Activated B cell treated with CpG ODN at 0.5 μM for 24 hours (primary cell): ENCODE results near the gene BCAS3. TPM values are rescaled to one million over a fixed set of nuclear protein-coding genes. Genes with fewer than 3 reads are reported as not detected.

ENCODE experiments used
- ATAC-seq: fragments of 200-7000 bp; cut with Tn5 transposase; one replicate; pipeline ENCODE4 v1.10.0; 2021; ENCODE audit warnings: low read depth, mild to moderate bottlenecking, moderate library complexity
- CTCF ChIA-PET: fragments of 350-600 bp; sonication (Branson Sonifier 250); formaldehyde crosslinking; loops from one replicate; lab custom pipeline; 2021; ENCODE audit warnings: antibody characterized with exemption; lab: Charles Lee
- POLR2A ChIA-PET: fragments of 350-600 bp; sonication (Branson Sonifier 250); formaldehyde crosslinking; loops from one replicate; lab custom pipeline; 2021; ENCODE audit warnings: antibody characterized with exemption; lab: Charles Lee
- DNase-seq: peaks from one replicate; pipeline ENCODE4 v3.0.0; 2022
- H3K27ac Mint-ChIP-seq: one replicate; pipeline ENCODE4 v1.8.0; 2020; ENCODE audit warnings: mixed read lengths
- H3K27me3 Mint-ChIP-seq: one replicate; pipeline ENCODE4 v1.8.0; 2021; ENCODE audit warnings: mixed read lengths
- H3K36me3 Mint-ChIP-seq: one replicate; pipeline ENCODE4 v1.8.0; 2021; ENCODE audit warnings: low read depth, mixed read lengths
- H3K4me1 Mint-ChIP-seq: one replicate; pipeline ENCODE4 v1.8.0; 2021; ENCODE audit warnings: mixed read lengths
- H3K4me3 Mint-ChIP-seq: one replicate; pipeline ENCODE4 v1.8.0; 2020; ENCODE audit warnings: mild to moderate bottlenecking, mixed read lengths
- H3K9me3 Mint-ChIP-seq: one replicate; pipeline ENCODE4 v1.8.0; 2020; ENCODE audit warnings: mixed read lengths
- intact Hi-C: fragments of 100-400 bp; cut with micrococcal nuclease; formaldehyde crosslinking; loops from one replicate; pipeline ENCODE4 v1.15.1; 2024
- total RNA-seq: library from RNA; stranded (reverse); gene quantifications from 2 replicates; pipeline ENCODE4 v1.2.3, GENCODE V29; 2022
- TF ChIP-seq, protein P1 (sequence below): fragments of 200-600 bp; IDR thresholded peaks from one replicate; pipeline ENCODE4 v1.8.0; 2022; ENCODE audit warnings: antibody characterized with exemption, mild to moderate bottlenecking

The BCAS3 gene
- total RNA-seq, 1 donor from 2014 or later: 37.5 TPM

DNA sequence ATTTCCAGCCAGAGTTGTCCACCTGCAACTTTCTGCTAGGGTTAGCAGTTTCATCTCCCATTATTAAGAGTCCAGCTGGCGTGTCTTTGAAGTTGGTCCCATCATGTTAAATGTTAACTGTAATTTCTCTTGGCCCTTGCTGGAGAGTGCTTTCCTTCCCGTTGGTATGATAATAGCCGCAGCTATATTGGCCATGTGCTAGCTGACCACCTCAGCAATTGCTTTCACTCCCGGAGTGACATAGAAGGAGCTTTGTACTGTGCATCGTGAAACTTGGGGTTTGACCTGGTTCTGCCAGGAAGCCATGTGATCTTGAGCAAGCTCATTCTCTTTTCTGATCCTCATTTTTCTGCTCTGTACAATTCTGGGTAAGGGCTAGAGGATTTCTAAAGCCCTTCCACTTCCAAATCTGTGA, 641.0 kb downstream of the BCAS3 start:
- ChIA-PET POLR2A (no interaction called here), CTCF (no interaction called here)
- no peak overlapping the region for H3K27ac Mint-ChIP-seq

GRCh38 chr17:61321344-61321743, 643.7 kb downstream of the BCAS3 start:
- H3K9me3 Mint-ChIP-seq: no peaks in the 10 kb centered on the region
- ATAC-seq (no peak), DNase-seq (no peak)
- ChIA-PET POLR2A (no interaction called here), CTCF (no interaction called here)
- H3K36me3 Mint-ChIP-seq: no peaks in the 10 kb centered on the region
- TF ChIP-seq, protein P1, sequence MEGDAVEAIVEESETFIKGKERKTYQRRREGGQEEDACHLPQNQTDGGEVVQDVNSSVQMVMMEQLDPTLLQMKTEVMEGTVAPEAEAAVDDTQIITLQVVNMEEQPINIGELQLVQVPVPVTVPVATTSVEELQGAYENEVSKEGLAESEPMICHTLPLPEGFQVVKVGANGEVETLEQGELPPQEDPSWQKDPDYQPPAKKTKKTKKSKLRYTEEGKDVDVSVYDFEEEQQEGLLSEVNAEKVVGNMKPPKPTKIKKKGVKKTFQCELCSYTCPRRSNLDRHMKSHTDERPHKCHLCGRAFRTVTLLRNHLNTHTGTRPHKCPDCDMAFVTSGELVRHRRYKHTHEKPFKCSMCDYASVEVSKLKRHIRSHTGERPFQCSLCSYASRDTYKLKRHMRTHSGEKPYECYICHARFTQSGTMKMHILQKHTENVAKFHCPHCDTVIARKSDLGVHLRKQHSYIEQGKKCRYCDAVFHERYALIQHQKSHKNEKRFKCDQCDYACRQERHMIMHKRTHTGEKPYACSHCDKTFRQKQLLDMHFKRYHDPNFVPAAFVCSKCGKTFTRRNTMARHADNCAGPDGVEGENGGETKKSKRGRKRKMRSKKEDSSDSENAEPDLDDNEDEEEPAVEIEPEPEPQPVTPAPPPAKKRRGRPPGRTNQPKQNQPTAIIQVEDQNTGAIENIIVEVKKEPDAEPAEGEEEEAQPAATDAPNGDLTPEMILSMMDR: no peak
- no peaks in the 10 kb centered on the region for H3K27me3 Mint-ChIP-seq
- H3K4me3 Mint-ChIP-seq: no peak overlapping the region
- H3K4me1 Mint-ChIP-seq: no peaks in the 10 kb centered on the region
- no peak overlapping the region for H3K27ac Mint-ChIP-seq
- intact Hi-C loops: no loop called here

More for the DNA sequence above, 641.0 kb downstream of the BCAS3 start:
- ATAC-seq (no peak), DNase-seq (no peak)
- no peaks in the 10 kb centered on the region for H3K36me3 Mint-ChIP-seq
- intact Hi-C loops: no loop called here
- H3K9me3 Mint-ChIP-seq: no peaks in the 10 kb centered on the region
- no peaks in the 10 kb centered on the region for H3K27me3 Mint-ChIP-seq
- no peaks in the 10 kb centered on the region for H3K4me1 Mint-ChIP-seq
- TF ChIP-seq, protein P1: no peak
- H3K4me3 Mint-ChIP-seq: no peak overlapping the region

GRCh38 chr17:61322325-61323002, 644.8 kb downstream of the BCAS3 start:
- Mint-ChIP-seq H3K9me3 (no peaks in the 10 kb centered on the region), H3K27ac (no peak overlapping the region), H3K36me3 (no peaks in the 10 kb centered on the region), H3K4me3 (no peak overlapping the region), H3K4me1 (no peaks in the 10 kb centered on the region), H3K27me3 (no peaks in the 10 kb centered on the region)
- TF ChIP-seq, protein P1: no peak
- ATAC-seq: no peak
- ChIA-PET POLR2A (no interaction called here), CTCF (no interaction called here)
- intact Hi-C loops: no loop called here
- no peak for DNase-seq

GRCh38 chr17:61323003-61323908, 645.6 kb downstream of the BCAS3 start:
- no peak overlapping the region for H3K4me3 Mint-ChIP-seq
- no peak for ATAC-seq
- CTCF ChIA-PET: no interaction called here
- no peaks in the 10 kb centered on the region for H3K36me3 Mint-ChIP-seq
- intact Hi-C loops: no loop called here
- TF ChIP-seq, protein P1: no peak
- no peaks in the 10 kb centered on the region for H3K27me3 Mint-ChIP-seq
- POLR2A ChIA-PET: no interaction called here
- DNase-seq: no peak
- no peak overlapping the region for H3K27ac Mint-ChIP-seq
- H3K4me1 Mint-ChIP-seq: no peaks in the 10 kb centered on the region
- H3K9me3 Mint-ChIP-seq: no peaks in the 10 kb centered on the region
